ENCODE data around the gene RPS6KA5. TPM values are rescaled to one million over a fixed set of nuclear protein-coding genes. Genes with fewer than 3 reads are reported as not detected.

The RPS6KA5 gene
- total RNA-seq, 1 experiment from 2014 or later = 24.2 TPM

- H3K79me2 ChIP-seq (ENCODE audit: insufficient read depth, low read length) = peaks cover 4% of the 10 kb centered on the region; the same call in 1 of the 2 replicates
- no TSS peak for BruUV-seq (replicated peaks)
- H3K9me2 ChIP-seq (ENCODE audit: insufficient read depth) = no peaks in the 10 kb centered on the region
- DNase-seq (ENCODE audit: low read depth, low spot score) (no peak), ATAC-seq (no peak)
- no peak overlapping the region for H2AFZ ChIP-seq (ENCODE audit: low read depth, low read length, poor library complexity, severe bottlenecking)
- no peaks in the 10 kb centered on the region for H3K36me3 ChIP-seq (ENCODE audit: control insufficient read depth in 1 of 2, insufficient read depth in 2 of 2, low read length in 2 of 2)
- CTCF ChIA-PET = no interaction called here
- no peaks in the 10 kb centered on the region for H3K27me3 ChIP-seq (ENCODE audit: insufficient read depth, low read length)
- H3K4me3 ChIP-seq (replicated peaks in 1 of 2; ENCODE audit: low read depth in 1 of 2, low read length in 2 of 2) = no peak overlapping the region
- no peak overlapping the region for H3K9ac ChIP-seq (ENCODE audit: low read length)
- no peak overlapping the region for H3K27ac ChIP-seq (ENCODE audit: low read depth, low read length)
- no peak overlapping the region for H3K4me2 ChIP-seq (ENCODE audit: low read length)
- no peaks in the 10 kb centered on the region for H4K20me1 ChIP-seq (ENCODE audit: insufficient read depth)
- RAD21 ChIA-PET (ENCODE audit: low non-redundant PET in 1 of 2, low total read pairs in 2 of 2, uncharacterized antibody in 2 of 2, unreplicated experiment in 2 of 2) = no interaction called here
- H3K4me1 ChIP-seq (ENCODE audit: control insufficient read depth in 1 of 2, insufficient read depth in 2 of 2, low read length in 2 of 2) = peaks cover 3 to 11% of the 10 kb centered on the region in 2 experiments; a peak in 2 of 4 replicates
- POLR2A ChIA-PET = no interaction called here
- no peaks in the 10 kb centered on the region for H3K9me3 ChIP-seq (ENCODE audit: control insufficient read depth in 1 of 2, insufficient read depth in 1 of 2, low read depth in 1 of 2, low read length in 2 of 2)
- TF ChIP-seq ATF3 (IDR thresholded peaks at IDR 0.05) (no peak), RAD21 (IDR thresholded peaks at IDR 0.05; ENCODE audit: low read depth) (no peak), ELF1 (IDR thresholded peaks at IDR 0.05; ENCODE audit: borderline replicate concordance, low read depth) (no peak), SIN3A (IDR thresholded peaks at IDR 0.05; ENCODE audit: low read depth) (no peak), CEBPB (IDR thresholded peaks at IDR 0.05; ENCODE audit: low read depth) (no peak), EZH2phosphoT487 (IDR thresholded peaks at IDR 0.05; ENCODE audit: borderline replicate concordance) (no peak), ZFX (IDR thresholded peaks at IDR 0.05) (no peak), MAX (IDR thresholded peaks at IDR 0.05) (no peak)
- intact Hi-C loops (cut with micrococcal nuclease) = no loop called here
Observed at GRCh38 chr14:90803249-90803648, 257.2 kb downstream of the RPS6KA5 start.

- ChIA-PET CTCF (no interaction called here), POLR2A (no interaction called here), RAD21 (ENCODE audit: low non-redundant PET in 1 of 2, low total read pairs in 2 of 2, uncharacterized antibody in 2 of 2, unreplicated experiment in 2 of 2) (no interaction called here)
- Histone ChIP-seq H3K4me2 (ENCODE audit: low read length) (no peak overlapping the region), H3K9me2 (ENCODE audit: insufficient read depth) (no peaks in the 10 kb centered on the region), H4K20me1 (ENCODE audit: insufficient read depth) (no peaks in the 10 kb centered on the region), H3K4me3 (replicated peaks in 1 of 2; ENCODE audit: low read depth in 1 of 2, low read length in 2 of 2) (no peak overlapping the region), H2AFZ (ENCODE audit: low read depth, low read length, poor library complexity, severe bottlenecking) (no peak overlapping the region), H3K36me3 (ENCODE audit: control insufficient read depth in 1 of 2, insufficient read depth in 2 of 2, low read length in 2 of 2) (no peaks in the 10 kb centered on the region), H3K79me2 (ENCODE audit: insufficient read depth, low read length) (peaks cover 5% of the 10 kb centered on the region), H3K27me3 (ENCODE audit: insufficient read depth, low read length) (no peaks in the 10 kb centered on the region), H3K4me1 (ENCODE audit: control insufficient read depth in 1 of 2, insufficient read depth in 2 of 2, low read length in 2 of 2) (peaks cover 9 to 27% of the 10 kb centered on the region in 2 experiments; a peak in 3 of 4 replicates), H3K9ac (ENCODE audit: low read length) (no peak overlapping the region), H3K27ac (ENCODE audit: low read depth, low read length) (no peak overlapping the region), H3K9me3 (ENCODE audit: control insufficient read depth in 1 of 2, insufficient read depth in 1 of 2, low read depth in 1 of 2, low read length in 2 of 2) (no peaks in the 10 kb centered on the region)
- intact Hi-C loops (cut with micrococcal nuclease) = no loop called here
- ATAC-seq (no peak), DNase-seq (ENCODE audit: low read depth, low spot score) (no peak)
- no TSS peak for BruUV-seq (replicated peaks)
- TF ChIP-seq CEBPB (IDR thresholded peaks at IDR 0.05; ENCODE audit: low read depth) (no peak), POLR2AphosphoS5 (IDR thresholded peaks at IDR 0.05; ENCODE audit: low read depth, low read length) (no peak), RAD21 (IDR thresholded peaks at IDR 0.05; ENCODE audit: low read depth) (no peak), ZFX (IDR thresholded peaks at IDR 0.05) (no peak), POLR2A (IDR thresholded peaks at IDR 0.05; ENCODE audit: borderline replicate concordance, extremely low read depth, insufficient read depth, insufficient read length) (no peak), CTCF (IDR thresholded peaks at IDR 0.05 in 2 of 3, conservative IDR thresholded peaks at IDR 0.05 in 1 of 3; ENCODE audit: borderline replicate concordance in 1 of 3, insufficient read depth in 1 of 3, low read depth in 2 of 3, low read length in 2 of 3) (no peak), TCF7L2 (IDR thresholded peaks at IDR 0.05; ENCODE audit: borderline replicate concordance, extremely low read depth, insufficient read depth, insufficient read length) (no peak), MAX (IDR thresholded peaks at IDR 0.05) (no peak), SP1 (IDR thresholded peaks at IDR 0.05; ENCODE audit: low read depth) (no peak), ATF3 (IDR thresholded peaks at IDR 0.05) (no peak), JUND (IDR thresholded peaks at IDR 0.05) (no peak), REST (IDR thresholded peaks at IDR 0.05; ENCODE audit: low read depth) (no peak)
Observed at GRCh38 chr14:90799420-90799819, 261.0 kb downstream of the RPS6KA5 start.

Data from HCT116 (cell line).